HCT116 (cell line): ENCODE results near the gene CD320. TPM values are rescaled to one million over a fixed set of nuclear protein-coding genes. Genes with fewer than 3 reads are reported as not detected.

Source experiments
- ATAC-seq: fragments of 200-7000 bp; cut with Tn5 transposase; 2 replicates; pipeline ENCODE4 v1.9.1; 2020; ENCODE audit warnings: mild to moderate bottlenecking, moderate library complexity
- BruUV-seq: library from RNA; stranded (reverse); fragments of 400-500 nt; replicated peaks from 2 replicates; lab custom pipeline; 2021; lab: Mats Ljungman, UMichigan
- CTCF ChIA-PET: fragments of 300-600 bp; sonication (Branson Sonifier 250); formaldehyde crosslinking; loops from one replicate; lab custom pipeline; 2021; ENCODE audit warnings: antibody characterized with exemption; lab: Charles Lee
- POLR2A ChIA-PET: fragments of 300-600, 350-600 bp; sonication (Branson Sonifier 250); formaldehyde crosslinking; loops from one replicate; lab custom pipeline; 2021; ENCODE audit warnings: antibody characterized with exemption; lab: Charles Lee
- RAD21 ChIA-PET, 2 experiments: fragments of 300-600 bp; sonication (Branson Sonifier 250); formaldehyde crosslinking; loops; one replicate each; lab custom pipeline; 2023; ENCODE audit warnings: low total read pairs in 2 of 2; ENCODE audit not compliant: uncharacterized antibody in 2 of 2, unreplicated experiment in 2 of 2, low non-redundant PET in 1 of 2; lab: Charles Lee
- DNase-seq: peaks from one replicate; pipeline ENCODE4 v3.0.0-alpha.2; 2010; ENCODE audit warnings: low read depth, low spot score
- H2AFZ ChIP-seq: fragments of 200-600 bp; shearing (Covaris generic), sonication (generic); 2 replicates; pipeline ENCODE4 v1.6.1; 2017; ENCODE audit warnings: low read depth, mixed run types, mixed read lengths, antibody characterized with exemption, low read length; ENCODE audit not compliant: poor library complexity, severe bottlenecking
- H3K27ac ChIP-seq: 2 replicates; pipeline ENCODE4 v1.5.1; 2012; ENCODE audit warnings: low read depth, low read length
- H3K27me3 ChIP-seq: fragments of 200-600 bp; sonication (generic); 2 replicates; pipeline ENCODE4 v1.6.1; 2016; ENCODE audit warnings: mixed run types, low read length, mixed read lengths; ENCODE audit not compliant: insufficient read depth
- H3K36me3 ChIP-seq, 2 experiments: fragments of 200-500 bp in 1 of 2; fragments of 200-600 bp in 1 of 2; sonication (Bioruptor generic) in 1 of 2; sonication (generic) in 1 of 2; 2 replicates each; pipeline versions ENCODE4 v1.5.1 to v1.6.1; 2014 to 2016; ENCODE audit warnings: low read length in 2 of 2, inconsistent platforms in 1 of 2, mixed read lengths in 1 of 2, mixed run types in 1 of 2; ENCODE audit not compliant: insufficient read depth in 2 of 2, control insufficient read depth in 1 of 2
- H3K4me1 ChIP-seq, 2 experiments: fragments of 200-600 bp in 1 of 2; sonication (generic) in 1 of 2; 2 replicates each; pipeline versions ENCODE4 v1.5.1 to v1.6.1; 2012 to 2017; ENCODE audit warnings: low read length in 2 of 2, inconsistent platforms in 1 of 2, mild to moderate bottlenecking in 1 of 2, mixed read lengths in 1 of 2, mixed run types in 1 of 2, moderate library complexity in 1 of 2; ENCODE audit not compliant: insufficient read depth in 2 of 2, control insufficient read depth in 1 of 2
- H3K4me2 ChIP-seq: fragments of 200-600 bp; sonication (generic); 2 replicates; pipeline ENCODE4 v1.6.1; 2017; ENCODE audit warnings: mixed run types, low read length, mixed read lengths
- H3K4me3 ChIP-seq, 2 experiments: fragments of 200-600 bp in 1 of 2; sonication (generic) in 1 of 2; replicated peaks in 1 of 2; 2 replicates each; pipeline ENCODE4 v1.5.1; 2011 to 2016; ENCODE audit warnings: low read length in 2 of 2, control low read depth in 1 of 2, low read depth in 1 of 2, mild to moderate bottlenecking in 1 of 2, mixed read lengths in 1 of 2, mixed run types in 1 of 2
- H3K79me2 ChIP-seq: fragments of 200-600 bp; sonication (generic); 2 replicates; pipeline ENCODE4 v1.6.1; 2017; ENCODE audit warnings: mild to moderate bottlenecking, mixed run types, low read length, moderate library complexity, mixed read lengths; ENCODE audit not compliant: insufficient read depth
- H3K9ac ChIP-seq: fragments of 200-600 bp; sonication (generic); 2 replicates; pipeline ENCODE4 v1.6.1; 2016; ENCODE audit warnings: low read length, mixed read lengths
- H3K9me2 ChIP-seq: fragments of 200-600 bp; sonication (generic), shearing (Covaris generic); 2 replicates; pipeline ENCODE4 v1.6.1; 2017; ENCODE audit warnings: mixed run types, mild to moderate bottlenecking, moderate library complexity; ENCODE audit not compliant: insufficient read depth
- H3K9me3 ChIP-seq, 2 experiments: fragments of 200-500 bp in 1 of 2; fragments of 200-600 bp in 1 of 2; sonication (Bioruptor generic) in 1 of 2; sonication (generic) in 1 of 2; 2 replicates each; pipeline ENCODE4 v1.6.1; 2014 to 2017; ENCODE audit warnings: low read length in 2 of 2, mixed read lengths in 2 of 2, inconsistent platforms in 1 of 2, low read depth in 1 of 2, mild to moderate bottlenecking in 1 of 2, mixed run types in 1 of 2, moderate library complexity in 1 of 2; ENCODE audit not compliant: control insufficient read depth in 1 of 2, insufficient read depth in 1 of 2
- H4K20me1 ChIP-seq: fragments of 200-600 bp; sonication (generic), shearing (Covaris generic); 2 replicates; pipeline ENCODE4 v1.6.1; 2017; ENCODE audit warnings: mixed run types, mild to moderate bottlenecking, moderate library complexity; ENCODE audit not compliant: insufficient read depth
- EZH2phosphoT487 ChIP-seq: fragments of 200-600 bp; IDR thresholded peaks from 2 replicates; pipeline ENCODE4 v1.6.1; 2018; ENCODE audit warnings: antibody characterized with exemption, borderline replicate concordance
- POLR2AphosphoS5 ChIP-seq: IDR thresholded peaks from 2 replicates; pipeline ENCODE4 v1.6.1; 2011; ENCODE audit warnings: mild to moderate bottlenecking, low read depth, low read length, moderate library complexity
- SRF ChIP-seq: IDR thresholded peaks from 2 replicates; pipeline ENCODE4 v1.6.1; 2012; ENCODE audit warnings: low read depth
- YY1 ChIP-seq: IDR thresholded peaks from 2 replicates; pipeline ENCODE4 v1.6.1; 2011; ENCODE audit warnings: low read length, low read depth, moderate library complexity, mild to moderate bottlenecking; ENCODE audit not compliant: insufficient replicate concordance; ENCODE audit errors: extremely low read depth
- ZFX ChIP-seq: fragments of 450-650 bp; IDR thresholded peaks from 2 replicates; pipeline ENCODE4 v1.6.1; 2017
- intact Hi-C: fragments of 100-400 bp; cut with micrococcal nuclease; formaldehyde crosslinking; loops from 2 replicates; pipeline ENCODE4 v1.10.0; 2022
- total RNA-seq: library from RNA; stranded (reverse); gene quantifications from one replicate; pipeline ENCODE4 v1.2.1, GENCODE V29; 2021; ENCODE audit not compliant: unreplicated experiment
- TF ChIP-seq, protein P1 (sequence below): IDR thresholded peaks from 2 replicates; pipeline ENCODE4 v1.6.1; 2012
- TF ChIP-seq, protein P2 (sequence below): IDR thresholded peaks from 2 replicates; pipeline ENCODE4 v1.6.1; 2012; ENCODE audit warnings: low read depth

The CD320 gene
- total RNA-seq, 1 experiment from 2014 or later = 86.2 TPM

DNA sequence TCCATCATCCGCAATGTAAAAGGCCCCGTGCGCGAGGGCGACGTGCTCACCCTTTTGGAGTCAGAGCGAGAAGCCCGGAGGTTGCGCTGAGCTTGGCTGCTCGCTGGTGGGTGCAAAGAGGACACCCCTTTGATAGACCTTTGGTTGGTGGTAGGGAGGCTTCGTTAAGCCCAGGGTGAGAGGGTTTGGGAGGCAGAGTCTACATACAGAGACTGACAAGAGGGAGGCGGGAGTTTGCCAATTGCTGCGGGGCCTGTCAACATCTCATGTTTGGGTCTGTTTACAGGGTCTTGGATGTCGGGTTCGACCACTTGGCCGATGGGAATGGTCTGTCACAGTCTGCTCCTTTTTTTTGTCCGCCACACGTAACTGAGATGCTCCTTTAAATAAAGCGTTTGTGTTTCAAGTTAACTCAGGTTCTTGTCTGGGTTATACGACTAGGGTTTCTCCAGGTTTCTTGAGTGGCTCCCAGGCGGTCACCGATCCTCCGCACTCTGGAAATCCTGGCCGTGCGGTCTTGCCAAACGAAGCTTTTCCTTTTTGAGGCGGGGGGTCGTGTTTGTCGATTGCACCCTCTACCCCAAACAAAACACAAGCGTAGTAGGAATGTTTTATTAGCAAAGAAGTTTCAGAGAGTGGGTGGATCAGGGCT lies 14.0 kb upstream of the CD320 start:
- ATAC-seq (no peak), DNase-seq (no peak)
- Histone ChIP-seq H3K36me3 (peaks cover 11 to 25% of the 10 kb centered on the region in 2 experiments), H3K4me3 (peak overlapping the region; percentile 91 to 100), H3K27ac (peak overlapping the region; percentile 74), H2AFZ (no peak overlapping the region), H3K9ac (peak overlapping the region; percentile 100), H3K79me2 (peaks cover 56% of the 10 kb centered on the region), H3K4me1 (peaks cover 12 to 25% of the 10 kb centered on the region in 2 experiments; a peak in 3 of 4 replicates), H3K9me3 (no peaks in the 10 kb centered on the region), H4K20me1 (peaks cover 5% of the 10 kb centered on the region; the same call in 1 of the 2 replicates), H3K9me2 (no peaks in the 10 kb centered on the region), H3K4me2 (peak overlapping the region; percentile 96), H3K27me3 (no peaks in the 10 kb centered on the region)
- no peak for TF ChIP-seq ZFX
- TF ChIP-seq, protein P1, sequence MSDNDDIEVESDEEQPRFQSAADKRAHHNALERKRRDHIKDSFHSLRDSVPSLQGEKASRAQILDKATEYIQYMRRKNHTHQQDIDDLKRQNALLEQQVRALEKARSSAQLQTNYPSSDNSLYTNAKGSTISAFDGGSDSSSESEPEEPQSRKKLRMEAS = no peak
- TF ChIP-seq YY1 = no peak
- TF ChIP-seq, protein P2, sequence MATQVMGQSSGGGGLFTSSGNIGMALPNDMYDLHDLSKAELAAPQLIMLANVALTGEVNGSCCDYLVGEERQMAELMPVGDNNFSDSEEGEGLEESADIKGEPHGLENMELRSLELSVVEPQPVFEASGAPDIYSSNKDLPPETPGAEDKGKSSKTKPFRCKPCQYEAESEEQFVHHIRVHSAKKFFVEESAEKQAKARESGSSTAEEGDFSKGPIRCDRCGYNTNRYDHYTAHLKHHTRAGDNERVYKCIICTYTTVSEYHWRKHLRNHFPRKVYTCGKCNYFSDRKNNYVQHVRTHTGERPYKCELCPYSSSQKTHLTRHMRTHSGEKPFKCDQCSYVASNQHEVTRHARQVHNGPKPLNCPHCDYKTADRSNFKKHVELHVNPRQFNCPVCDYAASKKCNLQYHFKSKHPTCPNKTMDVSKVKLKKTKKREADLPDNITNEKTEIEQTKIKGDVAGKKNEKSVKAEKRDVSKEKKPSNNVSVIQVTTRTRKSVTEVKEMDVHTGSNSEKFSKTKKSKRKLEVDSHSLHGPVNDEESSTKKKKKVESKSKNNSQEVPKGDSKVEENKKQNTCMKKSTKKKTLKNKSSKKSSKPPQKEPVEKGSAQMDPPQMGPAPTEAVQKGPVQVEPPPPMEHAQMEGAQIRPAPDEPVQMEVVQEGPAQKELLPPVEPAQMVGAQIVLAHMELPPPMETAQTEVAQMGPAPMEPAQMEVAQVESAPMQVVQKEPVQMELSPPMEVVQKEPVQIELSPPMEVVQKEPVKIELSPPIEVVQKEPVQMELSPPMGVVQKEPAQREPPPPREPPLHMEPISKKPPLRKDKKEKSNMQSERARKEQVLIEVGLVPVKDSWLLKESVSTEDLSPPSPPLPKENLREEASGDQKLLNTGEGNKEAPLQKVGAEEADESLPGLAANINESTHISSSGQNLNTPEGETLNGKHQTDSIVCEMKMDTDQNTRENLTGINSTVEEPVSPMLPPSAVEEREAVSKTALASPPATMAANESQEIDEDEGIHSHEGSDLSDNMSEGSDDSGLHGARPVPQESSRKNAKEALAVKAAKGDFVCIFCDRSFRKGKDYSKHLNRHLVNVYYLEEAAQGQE = no peak
- peak; percentile 40 for TF ChIP-seq POLR2AphosphoS5
- no peak for TF ChIP-seq SRF
- no peak for TF ChIP-seq EZH2phosphoT487
- POLR2A ChIA-PET = interaction anchor here (0.9 to 4.1 kb wide), 3 partner anchors 11 to 18 kb away, joined by 4 to 37 read pairs (median 4); no protein-coding TSS in a partner anchor
- no TSS peak for BruUV-seq
- intact Hi-C loops = no loop called here
- CTCF ChIA-PET = no interaction called here
- RAD21 ChIA-PET = no interaction called here
